SK-N-MC (cell line): ENCODE results near the gene WNK1.

Source experiments
- EZH2 ChIP-seq: fragments of 200-600 bp; sonication (generic); IDR thresholded peaks from one replicate; pipeline ENCODE4 v1.6.1; 2017; ENCODE audit warnings: antibody characterized with exemption
- FOXP2 ChIP-seq: optimal IDR thresholded peaks from 2 replicates; pipeline ENCODE3; 2011; ENCODE audit warnings: mild to moderate bottlenecking, moderate library complexity; ENCODE audit not compliant: insufficient read depth; ENCODE audit errors: extremely low read length, control extremely low read depth
- POLR2AphosphoS5 ChIP-seq: IDR thresholded peaks from 2 replicates; pipeline ENCODE4 v1.6.1; 2012; ENCODE audit warnings: mild to moderate bottlenecking, low read depth, low read length, borderline replicate concordance

GRCh38 chr12:802242-803120, 50.1 kb downstream of the WNK1 start:
- TF ChIP-seq POLR2AphosphoS5 (no peak), EZH2 (no peak), FOXP2 (no peak)
